NCI-H1092 (cell line): ENCODE results near the gene ATF6.

Source experiments
- DNase-seq: peaks from one replicate; lab custom pipeline; 2025; lab: John Stamatoyannopoulos, UW

The ATF6 gene

DNA sequence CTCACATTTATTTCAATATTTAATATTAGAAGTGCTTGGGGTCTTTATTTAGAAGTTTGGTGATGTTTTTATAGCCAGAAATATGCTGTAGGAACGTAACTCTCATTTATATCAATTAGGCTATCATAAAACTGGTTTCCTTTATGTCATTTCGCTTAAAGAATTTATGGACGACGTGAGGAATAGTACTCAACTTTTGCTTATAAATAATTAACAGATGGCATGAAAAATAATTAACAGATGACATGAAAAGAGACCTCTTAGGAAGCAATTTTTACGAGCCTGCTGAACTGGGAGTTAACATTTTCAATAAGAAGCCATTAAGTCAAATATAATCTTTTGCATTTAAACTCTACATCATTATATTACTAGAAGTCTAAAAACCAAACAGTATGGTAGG lies 134.0 kb downstream of the ATF6 start:
- no peak for DNase-seq

DNA sequence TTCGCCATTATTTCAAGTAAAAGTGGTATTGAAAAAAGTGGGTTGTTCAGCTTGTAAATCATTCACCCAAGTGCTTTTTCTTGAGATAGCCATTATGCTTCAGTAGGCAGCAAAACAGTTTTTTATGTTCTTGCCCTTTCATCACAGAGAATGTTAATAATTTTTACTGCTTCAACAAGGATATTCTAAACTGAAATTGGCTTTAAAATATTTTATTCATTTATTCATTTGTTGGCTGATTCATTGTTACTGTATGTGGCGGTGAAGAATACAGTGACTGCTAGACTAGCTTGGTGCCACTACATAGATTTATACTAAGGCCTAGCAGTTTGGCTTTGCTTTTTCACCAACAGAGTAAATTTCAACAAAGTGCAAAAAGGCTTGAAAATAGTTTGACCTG lies 136.1 kb downstream of the ATF6 start:
- no peak for DNase-seq

DNA sequence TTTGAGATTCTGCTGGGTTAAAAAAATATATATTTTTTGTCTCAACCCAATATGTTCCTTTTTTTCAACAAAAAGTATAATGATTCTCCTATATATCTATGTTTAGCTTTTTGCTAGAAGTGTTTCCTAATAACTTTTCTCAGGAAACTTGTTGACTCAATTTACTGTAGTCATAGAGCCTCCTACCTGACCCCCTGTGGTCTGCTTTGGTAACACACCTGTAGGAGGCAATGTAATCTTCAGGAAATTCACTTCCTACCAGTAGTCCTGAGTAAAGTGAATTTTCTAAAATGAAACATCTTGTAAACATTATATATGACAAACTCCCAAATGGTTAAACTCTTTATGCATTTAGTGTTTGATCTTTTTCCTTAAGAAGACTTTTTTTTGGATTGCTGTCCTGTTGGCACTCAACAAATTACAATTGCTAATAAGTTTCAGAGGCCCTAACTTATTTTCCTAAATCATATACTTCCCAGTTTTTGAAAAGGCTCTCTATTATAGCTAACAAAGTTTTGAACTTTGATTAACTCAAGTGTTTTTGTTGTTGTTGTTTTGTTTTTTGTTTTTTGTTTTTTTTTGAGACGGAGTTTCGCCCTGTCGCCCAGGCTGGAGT lies 139.3 kb downstream of the ATF6 start:
- DNase-seq = no peak

DNA sequence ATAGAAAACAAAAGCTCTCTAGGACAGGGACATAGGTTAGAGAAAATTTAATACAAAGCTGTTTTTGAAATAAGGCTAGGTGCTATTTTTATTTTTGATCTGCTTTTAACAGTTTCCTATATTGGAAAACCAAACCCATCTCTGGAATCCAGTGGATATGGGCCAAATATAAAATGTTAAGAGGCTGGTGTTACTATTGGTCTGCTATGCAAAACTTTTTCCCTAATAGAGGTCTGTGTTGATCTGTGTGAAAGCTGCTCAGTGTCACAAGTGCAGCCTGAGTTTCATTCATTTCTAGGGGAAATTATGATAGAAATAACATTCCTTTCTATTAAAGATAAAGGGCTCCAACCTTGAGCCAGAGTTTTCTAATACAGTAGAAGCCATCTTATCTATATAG lies 141.1 kb downstream of the ATF6 start:
- no peak for DNase-seq

DNA sequence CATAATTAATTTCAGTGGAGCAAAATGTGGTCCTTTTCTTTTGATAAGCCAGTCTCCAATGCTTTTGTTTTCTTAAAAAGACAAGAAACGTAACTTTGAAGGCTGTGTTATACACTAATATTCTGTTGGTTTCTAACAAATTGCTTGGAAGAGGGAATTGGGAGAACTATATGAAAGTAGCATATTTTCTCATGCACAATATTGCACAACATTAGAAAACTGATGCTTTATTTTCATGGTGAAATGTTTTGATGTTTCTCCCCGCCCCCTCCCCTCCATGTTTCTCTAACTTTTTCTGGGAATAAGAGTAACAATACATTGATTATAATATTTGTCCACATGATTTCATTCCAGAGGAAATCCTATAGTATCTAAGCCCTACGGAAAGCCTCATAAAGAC lies 142.1 kb downstream of the ATF6 start:
- DNase-seq = no peak

DNA sequence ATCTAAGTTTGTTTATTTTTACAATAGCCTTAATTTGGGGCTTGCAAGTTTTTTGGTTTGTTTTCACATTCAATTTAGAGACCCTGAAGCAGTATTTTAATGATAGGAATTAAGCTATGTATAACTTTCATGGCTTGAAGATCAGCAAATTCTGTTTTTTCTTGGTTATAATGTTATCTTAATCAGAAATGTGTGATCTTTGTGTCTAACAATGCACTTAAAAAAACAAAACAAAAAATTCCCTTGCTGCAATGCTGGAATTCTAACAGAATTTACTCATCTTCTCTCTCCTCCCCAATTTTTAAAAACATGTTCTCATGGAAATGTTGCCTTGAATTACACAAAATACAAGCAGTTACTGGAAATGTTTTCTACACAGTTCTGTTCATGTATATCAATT lies 144.5 kb downstream of the ATF6 start:
- DNase-seq = no peak

DNA sequence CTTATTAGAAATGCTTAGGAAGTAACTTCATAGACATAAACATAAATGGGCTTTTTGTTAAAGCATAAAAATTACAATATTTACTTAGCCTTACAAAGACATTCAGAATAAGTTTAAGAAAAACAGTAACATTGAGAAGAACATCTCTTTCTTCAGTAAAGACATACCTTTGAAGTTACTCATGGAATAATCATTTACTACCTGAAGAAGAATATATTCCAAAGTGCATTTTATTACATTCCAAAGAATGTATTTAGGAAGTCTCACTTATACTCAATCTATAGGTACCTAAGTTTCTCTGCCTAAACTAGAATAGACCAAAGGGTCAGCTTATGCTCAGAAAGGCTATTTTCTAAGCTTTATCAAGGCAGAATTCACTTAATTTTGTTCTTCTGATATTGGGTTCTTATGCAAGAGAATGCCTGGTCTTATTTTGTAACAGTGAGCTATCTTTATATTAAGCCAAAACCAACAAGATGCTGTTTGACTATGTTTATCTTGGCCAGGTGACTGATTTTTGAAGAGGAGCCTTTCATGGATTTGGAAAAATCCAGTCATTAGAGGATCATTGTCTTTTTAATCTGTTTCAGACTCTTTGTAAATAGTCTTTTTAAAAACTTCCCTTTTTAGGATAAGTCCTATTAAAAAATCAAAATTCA lies 147.5 kb downstream of the ATF6 start:
- DNase-seq = no peak

DNA sequence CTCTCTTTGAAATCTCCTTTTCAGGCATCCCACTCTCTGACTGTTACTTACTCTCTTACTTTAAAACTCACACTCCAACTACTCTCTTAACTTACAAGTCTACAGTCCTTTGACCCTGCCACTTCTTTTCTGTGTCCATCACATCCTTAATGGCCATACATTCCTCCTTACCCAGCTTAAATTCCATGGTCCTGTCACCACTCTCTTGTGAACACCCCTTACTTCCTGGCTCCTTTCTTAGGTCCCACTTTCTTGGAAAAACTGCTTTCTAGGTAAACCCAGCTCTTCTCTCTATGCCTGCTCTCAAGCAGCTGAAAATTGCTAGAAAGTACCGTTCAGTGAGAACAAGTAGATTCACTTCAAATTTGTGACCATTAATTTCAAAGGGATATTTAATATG lies 148.5 kb downstream of the ATF6 start:
- DNase-seq = no peak

DNA sequence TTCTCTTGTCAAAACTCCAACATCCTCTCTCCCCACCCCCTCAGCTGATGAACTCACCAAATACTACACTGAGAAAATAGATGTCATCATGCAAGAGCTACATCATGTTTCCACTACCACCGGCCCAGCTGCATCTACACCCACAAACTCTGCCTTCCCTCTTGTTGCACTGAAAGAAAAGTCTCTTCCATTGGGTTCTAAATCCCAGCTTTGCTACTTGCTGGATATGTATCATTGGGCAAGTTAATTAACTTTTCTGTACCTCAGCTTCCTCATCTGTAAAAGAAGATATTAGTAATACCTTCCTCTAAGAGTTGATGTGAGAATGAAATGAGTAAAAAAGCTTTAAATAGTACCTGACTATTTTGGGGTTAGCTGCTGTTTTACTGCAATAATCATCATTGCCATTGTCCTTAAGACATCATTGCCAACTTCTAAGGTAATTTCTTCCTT lies 149.0 kb downstream of the ATF6 start:
- no peak for DNase-seq

DNA sequence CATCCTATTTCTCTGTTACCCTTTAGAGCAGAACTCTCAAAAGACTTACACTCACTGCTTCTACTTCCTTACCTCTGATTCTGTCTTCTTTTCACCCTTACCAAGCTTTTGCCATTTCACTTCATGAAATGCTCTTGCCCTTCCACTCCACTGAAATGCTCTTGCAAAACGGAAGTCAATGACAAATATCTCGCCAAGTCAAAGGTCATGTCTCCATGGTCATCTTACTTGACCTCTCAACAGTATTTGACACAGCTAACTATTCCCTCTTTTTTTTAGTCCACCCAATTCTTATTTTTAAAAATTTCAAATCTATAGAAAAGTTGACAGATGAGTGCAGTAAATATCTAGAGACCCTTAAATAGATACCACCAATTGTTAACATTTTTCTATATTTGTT lies 149.9 kb downstream of the ATF6 start:
- DNase-seq = no peak

DNA sequence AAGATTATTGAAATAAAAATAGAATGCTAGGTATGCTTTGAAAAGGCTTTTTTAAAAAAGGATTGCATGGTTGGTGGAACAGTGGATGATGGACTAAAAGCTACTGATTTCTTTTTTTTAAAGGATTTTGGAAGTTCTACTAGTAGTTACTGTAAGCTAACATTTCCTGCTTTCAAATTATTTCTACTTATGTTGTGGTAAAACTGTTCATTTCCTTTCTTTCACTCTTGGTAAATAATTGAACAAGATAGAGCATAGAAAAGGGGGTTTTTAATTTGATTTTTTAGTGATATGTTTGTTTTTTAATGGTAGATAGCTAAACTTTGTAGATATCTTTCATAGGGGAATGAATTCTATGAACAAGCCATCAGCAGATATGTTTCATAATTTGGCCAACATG lies 153.1 kb downstream of the ATF6 start:
- no peak for DNase-seq

DNA sequence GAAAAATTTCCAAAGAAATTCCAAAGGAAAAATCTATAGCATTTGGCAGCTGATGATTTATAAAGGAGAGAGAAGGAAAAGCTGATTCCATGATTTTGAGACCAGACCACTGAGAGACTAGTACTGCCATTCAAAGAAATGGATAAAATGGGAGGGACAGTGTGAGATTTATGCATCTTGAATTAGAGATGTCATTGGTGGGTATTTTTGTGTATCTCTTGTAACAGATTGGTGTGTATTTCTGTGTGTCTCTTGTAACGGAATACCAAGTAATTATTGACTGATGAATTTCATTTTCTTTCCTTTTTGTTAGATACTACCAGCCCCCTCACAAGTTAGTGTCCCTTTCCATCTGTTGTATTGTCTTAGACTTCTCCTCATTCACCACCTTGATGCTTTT lies 155.4 kb downstream of the ATF6 start:
- no peak for DNase-seq

DNA sequence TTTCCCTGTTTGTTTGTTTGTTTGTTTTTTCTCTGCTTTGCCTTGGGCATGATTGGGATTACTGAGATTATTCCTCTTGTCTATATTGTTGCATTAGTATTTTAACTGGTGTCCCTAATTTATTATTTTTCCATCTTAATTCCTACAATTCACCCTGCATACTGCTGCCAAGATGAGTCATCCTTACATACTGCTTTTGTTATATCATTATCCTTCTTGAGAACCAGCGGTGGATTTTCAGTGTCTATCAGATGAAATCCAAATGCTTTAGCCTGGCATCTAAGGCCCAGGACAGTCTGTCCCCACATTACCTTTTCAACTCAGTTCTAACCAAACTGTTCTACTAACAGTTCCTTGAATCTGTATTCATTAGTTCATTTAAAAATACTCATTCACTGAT lies 155.9 kb downstream of the ATF6 start:
- DNase-seq = no peak

DNA sequence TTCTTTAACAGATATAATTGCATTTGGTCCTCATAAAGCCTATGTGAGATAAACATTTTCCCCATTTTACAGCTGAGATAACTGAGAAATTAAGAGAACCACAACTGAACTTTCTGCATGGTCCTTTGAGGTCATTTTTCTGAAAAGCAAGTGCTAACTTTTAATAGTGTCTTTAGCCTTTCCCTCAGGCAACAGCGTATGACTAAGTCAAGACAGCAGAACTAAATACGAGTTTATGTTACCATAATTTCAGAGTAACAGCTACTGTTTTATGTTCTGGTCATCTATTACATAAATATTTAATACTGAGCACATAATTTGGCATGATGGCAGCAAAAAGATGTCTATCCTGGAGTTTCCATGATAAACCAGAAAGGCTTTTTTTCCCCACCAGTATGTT lies 161.9 kb downstream of the ATF6 start:
- no peak for DNase-seq

DNA sequence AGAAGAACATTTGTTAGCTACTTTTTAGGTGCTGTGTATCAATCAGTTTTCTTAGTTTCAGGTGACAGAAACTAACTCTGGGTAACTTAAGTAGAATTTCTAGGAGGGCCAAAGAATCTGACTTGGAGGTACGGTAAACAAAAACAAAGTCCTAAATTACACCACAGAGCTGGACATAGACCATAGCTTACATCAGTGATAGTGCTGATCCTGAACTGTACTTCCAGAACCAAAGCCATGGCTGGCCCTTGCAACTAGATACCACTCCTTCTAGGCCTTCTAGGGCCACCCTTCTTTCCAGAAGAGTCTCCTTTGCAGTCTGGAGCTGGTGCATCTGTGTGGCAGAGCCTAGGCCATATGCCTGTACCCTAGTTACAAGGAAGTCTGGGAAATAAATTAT lies 163.0 kb downstream of the ATF6 start:
- DNase-seq = no peak

DNA sequence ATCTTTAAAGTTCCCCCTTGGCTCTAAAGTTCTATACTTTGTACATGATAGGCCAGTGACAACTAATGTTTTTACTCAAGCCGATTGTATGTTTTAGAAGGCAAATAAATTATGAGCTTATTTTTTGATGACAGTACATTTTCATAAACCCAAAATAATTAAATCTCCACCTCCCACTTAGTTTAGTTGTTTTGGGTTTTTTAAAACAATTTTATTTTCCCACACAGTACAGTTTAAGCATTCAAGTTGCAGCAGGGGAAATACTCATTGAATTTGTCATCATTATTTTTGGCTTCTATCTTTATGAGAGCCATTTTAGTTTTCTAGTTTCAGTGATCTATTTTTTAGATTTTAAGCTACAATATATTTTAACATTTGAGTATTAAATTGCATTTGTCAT lies 163.9 kb downstream of the ATF6 start:
- DNase-seq = no peak

DNA sequence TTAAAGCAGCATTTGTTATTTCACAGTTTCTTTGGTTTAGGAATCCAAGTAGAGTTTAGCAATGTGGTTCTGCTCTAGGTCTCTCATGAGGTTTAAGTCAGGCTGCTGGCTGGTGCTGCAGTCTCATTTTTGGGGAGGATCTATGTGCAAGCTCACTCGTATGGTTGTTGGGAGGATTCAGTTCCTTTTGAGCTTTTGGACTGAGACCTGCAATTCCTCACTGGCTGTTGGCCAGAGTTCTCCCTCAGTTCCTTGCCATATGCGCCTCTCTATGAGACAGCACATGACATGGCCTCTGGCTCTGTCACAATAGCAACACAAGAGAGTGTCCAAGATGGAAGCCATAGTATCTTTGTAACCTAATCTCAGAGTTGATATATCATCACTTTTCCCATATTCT lies 166.5 kb downstream of the ATF6 start:
- DNase-seq = no peak

DNA sequence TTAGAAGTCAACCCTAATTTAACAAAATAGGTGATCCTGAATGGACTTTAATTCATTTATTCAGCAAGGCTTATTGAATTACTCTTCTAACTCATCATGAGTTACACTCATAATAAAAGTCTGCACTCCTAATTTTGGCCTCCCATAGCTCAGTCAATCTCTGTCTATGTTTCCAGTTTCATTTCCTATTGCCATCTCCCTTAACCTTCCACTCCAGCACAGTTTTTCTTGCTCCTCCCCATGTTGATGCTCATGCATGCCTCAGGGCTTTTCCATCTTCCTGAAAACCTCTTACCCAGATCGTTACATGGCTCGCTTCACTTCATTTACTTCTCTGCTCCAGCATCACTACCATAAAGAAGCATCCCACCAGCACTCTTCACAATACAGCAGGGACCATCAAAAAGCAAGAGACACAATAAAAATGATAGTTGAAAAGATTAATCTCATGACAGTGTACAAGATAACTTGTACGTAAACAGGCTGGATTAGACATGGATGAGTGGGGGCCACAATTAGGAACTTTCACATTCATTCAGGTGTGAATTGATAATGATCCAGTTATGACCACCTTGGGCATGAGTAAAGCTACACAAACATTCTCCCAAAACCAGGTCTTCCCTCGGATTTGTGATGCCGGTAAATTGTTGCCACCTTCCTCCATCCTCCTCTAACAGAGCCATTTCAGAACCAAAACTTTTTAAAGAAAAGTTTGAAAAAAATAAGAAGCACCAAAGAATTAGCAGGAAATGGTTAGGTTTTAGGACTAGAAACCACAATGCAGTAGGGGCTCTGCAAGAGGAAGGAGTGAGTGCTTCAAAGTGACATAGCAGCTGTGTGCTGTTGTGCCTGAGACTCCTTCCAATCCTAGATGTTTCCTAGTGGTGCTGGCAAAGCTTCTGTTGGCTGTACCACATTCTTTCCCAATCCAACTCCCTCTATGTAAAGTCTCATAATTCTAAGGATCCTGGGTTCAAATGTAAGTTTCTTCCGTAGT lies 167.8 kb downstream of the ATF6 start:
- DNase-seq = no peak

DNA sequence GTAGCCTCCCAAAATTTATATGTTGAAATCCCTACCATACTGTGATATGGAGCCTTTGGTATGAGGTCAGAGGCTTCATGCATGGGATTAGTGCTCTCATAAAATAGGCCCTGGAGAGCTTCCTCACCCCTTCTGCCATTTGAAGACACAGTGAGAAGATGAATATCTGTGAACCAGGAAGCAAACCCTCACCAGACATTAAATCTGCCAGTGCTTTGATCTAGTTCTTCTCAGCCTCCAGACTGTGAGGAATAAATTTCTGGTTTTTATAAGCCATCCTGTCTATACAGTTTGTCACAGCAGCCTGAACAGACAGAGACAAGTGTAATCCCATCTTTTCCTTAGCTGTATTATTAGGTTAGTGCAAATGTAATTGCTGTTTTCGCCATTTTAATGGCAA lies 169.1 kb downstream of the ATF6 start:
- no peak for DNase-seq

DNA sequence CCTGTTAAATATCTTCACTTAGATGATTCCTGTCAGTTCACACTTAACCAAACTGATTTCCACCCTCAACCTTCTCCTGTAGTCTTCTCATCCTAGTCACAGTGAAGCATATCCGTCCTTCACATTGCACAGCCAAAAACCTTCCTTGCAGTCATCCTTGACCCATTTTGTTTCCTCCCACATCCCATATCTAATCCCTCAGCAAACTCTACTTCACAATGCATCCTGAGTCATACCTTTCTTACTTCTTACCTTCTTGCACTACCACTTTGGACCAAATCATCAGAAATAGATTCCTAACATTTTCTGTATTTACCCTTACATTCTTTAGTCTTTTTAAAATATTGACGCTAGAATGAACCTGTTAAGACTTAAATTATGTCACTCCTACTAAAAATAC lies 170.7 kb downstream of the ATF6 start:
- DNase-seq = no peak

DNA sequence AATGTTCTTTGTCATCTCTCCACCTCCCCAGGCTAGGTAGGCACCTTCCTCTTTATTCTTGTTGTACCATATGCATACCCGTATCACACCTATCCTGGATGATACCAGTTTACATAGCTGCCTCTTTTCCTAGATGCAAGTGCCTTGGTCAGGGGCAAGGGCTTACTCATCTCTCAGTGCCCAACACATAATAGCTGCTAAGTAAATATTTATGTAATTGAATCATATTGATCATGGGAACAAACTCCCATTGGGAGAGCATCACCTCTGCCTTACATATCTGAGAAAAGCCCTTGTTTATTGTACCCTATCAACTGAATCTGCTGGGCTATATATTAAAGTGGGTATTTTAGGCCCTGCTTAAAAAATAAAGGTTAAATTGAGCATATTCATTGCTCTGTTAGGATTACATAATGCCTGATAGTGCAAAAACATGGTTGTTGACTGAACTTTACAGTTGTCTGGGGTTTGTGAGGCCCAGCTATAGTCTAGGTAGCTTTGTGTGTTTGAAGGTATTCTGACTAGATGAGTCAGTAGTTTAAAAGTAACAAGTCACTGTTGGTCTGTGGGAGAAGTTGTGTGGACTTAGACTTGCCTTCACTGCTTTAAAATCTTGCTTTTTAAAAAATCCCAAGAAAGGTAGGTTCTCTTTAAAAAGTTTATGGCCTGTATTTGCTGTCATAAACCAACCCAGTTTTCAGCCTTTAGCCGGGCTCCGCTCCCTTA lies 174.9 kb downstream of the ATF6 start:
- DNase-seq = no peak

DNA sequence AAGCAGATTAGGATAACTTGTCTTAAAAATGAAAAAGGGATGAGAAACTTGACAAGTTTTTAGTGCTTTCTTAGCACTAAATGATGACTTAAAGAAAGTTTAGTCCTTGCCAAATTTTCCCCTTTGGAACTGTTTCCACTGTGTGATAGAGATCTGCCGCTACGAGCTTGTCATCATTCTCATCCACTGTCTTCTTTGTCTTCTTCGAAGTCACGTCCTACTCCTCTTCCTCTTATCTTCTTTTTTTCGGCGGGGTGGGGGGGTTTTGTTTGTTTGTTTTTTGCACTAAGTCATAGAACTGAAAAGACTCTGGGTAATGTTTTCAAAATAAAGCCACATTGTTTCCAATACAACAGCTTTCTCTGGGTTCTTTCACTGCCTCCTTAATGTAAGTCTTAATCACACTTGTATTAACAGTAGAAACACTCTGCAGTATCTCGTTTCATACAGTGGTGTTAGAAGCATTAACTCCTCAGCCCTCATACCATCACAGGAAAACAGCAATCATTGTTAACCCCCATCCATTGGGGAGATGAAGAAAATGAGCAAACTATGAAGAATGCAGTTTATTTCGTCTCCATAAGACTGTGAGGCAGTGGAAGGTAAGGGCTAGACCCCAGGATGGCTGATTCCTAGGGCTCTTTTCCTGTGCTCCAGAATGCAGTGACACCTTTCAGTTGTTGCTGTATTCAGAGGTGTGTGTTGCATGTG lies 175.8 kb downstream of the ATF6 start:
- no peak for DNase-seq
